T-helper 1 cell treated with Interleukin-12 subunit alpha and Interleukin-12 subunit beta and Interleukin-4 antibody, amounts not matched to agents 30 μg/mL and 1 μg/mL, for 36 hours (primary cell): ENCODE measurements around the gene CFC1B.
"Not testable (repeated sequence)": the region's sequence is repeated elsewhere in the genome, so short reads cannot be mapped to it uniquely, and the experiment has no call there.

Source experiments
- H3K27ac Mint-ChIP-seq: one replicate; pipeline ENCODE4 v1.8.0; 2021; ENCODE audit warnings: mild to moderate bottlenecking, mixed read lengths
- H3K27me3 Mint-ChIP-seq: one replicate; pipeline ENCODE4 v1.8.0; 2021; ENCODE audit warnings: low read depth, mixed read lengths
- H3K36me3 Mint-ChIP-seq: one replicate; pipeline ENCODE4 v1.8.0; 2021; ENCODE audit warnings: low read depth, mixed read lengths
- H3K4me1 Mint-ChIP-seq: one replicate; pipeline ENCODE4 v1.8.0; 2021; ENCODE audit warnings: low read depth, mixed read lengths
- H3K4me3 Mint-ChIP-seq: one replicate; pipeline ENCODE4 v1.8.0; 2021; ENCODE audit warnings: mild to moderate bottlenecking, moderate library complexity, mixed read lengths
- H3K9me3 Mint-ChIP-seq: one replicate; pipeline ENCODE4 v1.8.0; 2021; ENCODE audit warnings: mixed read lengths

The CFC1B gene

DNA sequence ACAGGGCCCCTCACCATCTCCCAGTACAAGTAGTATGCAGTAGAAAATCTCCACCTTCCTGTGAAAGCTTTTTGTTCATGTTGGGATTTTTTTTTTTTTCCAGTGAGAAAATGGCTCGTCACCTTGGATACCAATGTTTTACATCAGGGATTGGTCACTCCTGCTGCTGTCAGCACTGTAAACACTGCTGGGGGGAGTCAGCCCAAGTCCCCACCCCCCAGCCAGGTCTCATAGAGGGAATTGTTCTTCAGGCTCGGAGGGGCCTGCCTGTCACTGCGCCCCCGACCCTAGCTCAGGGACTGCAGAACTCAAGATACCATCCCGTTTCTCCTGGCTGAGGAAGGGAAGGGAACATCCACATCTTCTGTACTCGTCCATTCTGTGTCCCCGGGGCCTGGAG is at the start of gene CFC1B:
CFC1B (plus strand) TSS at position 231 of the 400 bp plus-strand sequence. CDS start 263 bp downstream, outside the sequence.
- not testable (repeated sequence) for H3K4me1 Mint-ChIP-seq, H3K27ac Mint-ChIP-seq, H3K36me3 Mint-ChIP-seq, H3K9me3 Mint-ChIP-seq, H3K4me3 Mint-ChIP-seq, H3K27me3 Mint-ChIP-seq

- H3K27ac Mint-ChIP-seq, H3K27me3 Mint-ChIP-seq, H3K9me3 Mint-ChIP-seq, H3K4me3 Mint-ChIP-seq, H3K36me3 Mint-ChIP-seq, H3K4me1 Mint-ChIP-seq: not testable (repeated sequence)
Measured at GRCh38 chr2:130491073-130491472, 29.9 kb upstream of the CFC1B start.

GRCh38 chr2:130509228-130509627 is 11.8 kb upstream of the CFC1B start, which contains the start of gene POTEI:
TSS of gene POTEI (minus strand) at chr2:130509328. CDS start at chr2:130509235, 93 bp downstream.
- not testable (repeated sequence) for H3K9me3 Mint-ChIP-seq

GRCh38 chr2:130510807-130511746 is 9.9 kb upstream of the CFC1B start:
- H3K9me3 Mint-ChIP-seq, H3K36me3 Mint-ChIP-seq, H3K4me3 Mint-ChIP-seq, H3K27ac Mint-ChIP-seq, H3K4me1 Mint-ChIP-seq, H3K27me3 Mint-ChIP-seq: not testable (repeated sequence)

More at GRCh38 chr2:130509228-130509627, 11.8 kb upstream of the CFC1B start, which contains the start of gene POTEI:
- not testable (repeated sequence) for H3K4me1 Mint-ChIP-seq, H3K4me3 Mint-ChIP-seq, H3K36me3 Mint-ChIP-seq, H3K27me3 Mint-ChIP-seq, H3K27ac Mint-ChIP-seq

GRCh38 chr2:130511747-130512451 is 9.1 kb upstream of the CFC1B start:
- H3K4me1 Mint-ChIP-seq, H3K4me3 Mint-ChIP-seq, H3K27me3 Mint-ChIP-seq, H3K27ac Mint-ChIP-seq, H3K9me3 Mint-ChIP-seq, H3K36me3 Mint-ChIP-seq: not testable (repeated sequence)

GRCh38 chr2:130518516-130519106 is 2.4 kb upstream of the CFC1B start:
- H3K4me1 Mint-ChIP-seq, H3K27ac Mint-ChIP-seq, H3K27me3 Mint-ChIP-seq, H3K36me3 Mint-ChIP-seq, H3K4me3 Mint-ChIP-seq, H3K9me3 Mint-ChIP-seq: not testable (repeated sequence)

DNA sequence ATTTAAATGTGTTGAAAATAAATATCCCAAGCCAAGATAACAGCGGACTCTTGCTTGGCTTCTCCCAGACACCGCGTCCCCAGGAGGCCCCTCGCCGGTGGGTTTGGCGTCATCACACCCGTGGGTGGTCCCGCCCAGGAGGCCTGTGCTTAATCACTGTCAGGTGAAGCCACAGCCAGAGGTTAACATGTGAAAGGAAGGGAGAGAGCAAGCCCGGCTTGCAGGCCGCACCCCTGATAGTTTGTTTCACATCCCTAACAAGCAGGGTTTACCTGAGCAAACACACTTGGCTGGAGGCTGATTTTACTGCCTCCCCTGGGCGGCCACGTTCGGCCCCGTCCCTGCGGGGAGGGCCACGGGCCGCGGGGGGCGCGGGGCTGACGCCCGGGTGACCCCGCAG is 1.4 kb downstream of the CFC1B start:
- H3K4me3 Mint-ChIP-seq, H3K4me1 Mint-ChIP-seq, H3K36me3 Mint-ChIP-seq, H3K9me3 Mint-ChIP-seq, H3K27ac Mint-ChIP-seq, H3K27me3 Mint-ChIP-seq: not testable (repeated sequence)

- not testable (repeated sequence) for H3K27ac Mint-ChIP-seq, H3K9me3 Mint-ChIP-seq, H3K27me3 Mint-ChIP-seq, H3K4me1 Mint-ChIP-seq, H3K36me3 Mint-ChIP-seq, H3K4me3 Mint-ChIP-seq
Measured at GRCh38 chr2:130527365-130527967, 6.4 kb downstream of the CFC1B start.

DNA sequence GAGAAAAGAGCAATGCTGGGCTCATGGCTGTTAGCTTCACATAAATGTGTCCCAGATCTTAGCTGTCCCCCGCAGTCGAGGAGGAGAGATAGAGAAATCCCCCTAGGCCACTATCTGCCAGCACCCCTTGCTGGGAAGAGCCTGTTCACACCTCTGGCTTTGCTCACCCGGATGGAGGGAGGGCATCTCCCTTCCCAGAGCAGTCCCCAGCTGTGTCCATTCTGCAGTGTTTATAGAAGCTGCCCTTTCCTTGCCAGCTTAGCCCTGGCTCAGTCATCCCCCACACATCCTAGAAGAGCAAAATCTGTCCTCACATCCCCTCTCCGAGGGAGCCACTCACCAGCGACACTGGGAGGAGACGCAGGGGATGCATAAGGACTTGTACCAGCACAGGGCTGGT is 8.5 kb downstream of the CFC1B start:
- H3K4me1 Mint-ChIP-seq, H3K9me3 Mint-ChIP-seq, H3K36me3 Mint-ChIP-seq, H3K27me3 Mint-ChIP-seq, H3K27ac Mint-ChIP-seq, H3K4me3 Mint-ChIP-seq: not testable (repeated sequence)

- H3K9me3 Mint-ChIP-seq, H3K36me3 Mint-ChIP-seq, H3K4me3 Mint-ChIP-seq, H3K4me1 Mint-ChIP-seq, H3K27ac Mint-ChIP-seq, H3K27me3 Mint-ChIP-seq: not testable (repeated sequence)
Measured at GRCh38 chr2:130530212-130530611, 9.2 kb downstream of the CFC1B start.

DNA sequence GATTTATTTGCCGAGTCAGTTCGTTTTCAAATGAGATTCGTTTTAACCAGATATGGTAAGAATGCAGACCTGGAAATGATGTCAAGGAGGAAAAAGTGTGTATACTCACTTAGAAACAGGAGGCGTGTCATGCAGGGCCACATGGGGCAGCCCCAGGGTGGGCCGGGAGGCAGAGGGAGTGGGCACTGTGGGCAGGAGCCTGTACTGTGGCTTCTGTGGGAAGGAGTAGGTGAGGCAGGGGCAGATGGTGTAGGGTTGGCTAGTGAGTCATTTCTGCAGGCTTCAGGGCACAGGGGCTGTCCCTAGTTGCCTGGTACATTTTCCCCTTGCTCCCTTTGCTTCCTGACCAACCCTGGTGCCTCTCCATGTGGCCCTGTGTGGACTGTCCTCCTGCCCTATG is 10.2 kb downstream of the CFC1B start:
- not testable (repeated sequence) for H3K36me3 Mint-ChIP-seq, H3K27ac Mint-ChIP-seq, H3K27me3 Mint-ChIP-seq, H3K9me3 Mint-ChIP-seq, H3K4me3 Mint-ChIP-seq, H3K4me1 Mint-ChIP-seq

- not testable (repeated sequence) for H3K36me3 Mint-ChIP-seq, H3K9me3 Mint-ChIP-seq, H3K4me1 Mint-ChIP-seq, H3K27me3 Mint-ChIP-seq, H3K4me3 Mint-ChIP-seq, H3K27ac Mint-ChIP-seq
Measured at GRCh38 chr2:130531672-130532071, 10.7 kb downstream of the CFC1B start.

DNA sequence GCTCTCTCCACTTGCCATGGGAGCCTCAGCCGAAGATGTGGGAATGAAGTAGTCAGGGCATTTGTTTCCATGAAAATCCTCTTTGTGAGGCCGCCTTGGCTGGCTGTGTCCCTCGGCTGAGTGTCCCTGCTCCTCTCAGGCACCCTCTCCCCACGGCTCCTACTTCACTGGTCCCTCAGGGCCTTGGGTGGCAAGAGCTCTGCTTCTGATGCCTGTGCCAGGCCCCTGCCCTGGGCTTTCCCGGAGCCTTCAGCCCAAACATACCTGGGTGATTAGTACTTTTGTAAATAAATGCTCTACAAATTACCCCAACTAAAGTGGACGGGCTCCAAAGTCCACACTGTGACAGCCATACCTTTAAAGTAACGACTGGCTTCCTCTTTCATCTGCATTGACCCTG is 15.6 kb downstream of the CFC1B start:
- not testable (repeated sequence) for H3K27ac Mint-ChIP-seq, H3K4me3 Mint-ChIP-seq, H3K36me3 Mint-ChIP-seq, H3K9me3 Mint-ChIP-seq, H3K4me1 Mint-ChIP-seq, H3K27me3 Mint-ChIP-seq

- not testable (repeated sequence) for H3K36me3 Mint-ChIP-seq, H3K27ac Mint-ChIP-seq, H3K9me3 Mint-ChIP-seq, H3K27me3 Mint-ChIP-seq, H3K4me1 Mint-ChIP-seq, H3K4me3 Mint-ChIP-seq
Measured at GRCh38 chr2:130538271-130538670, 17.2 kb downstream of the CFC1B start.

DNA sequence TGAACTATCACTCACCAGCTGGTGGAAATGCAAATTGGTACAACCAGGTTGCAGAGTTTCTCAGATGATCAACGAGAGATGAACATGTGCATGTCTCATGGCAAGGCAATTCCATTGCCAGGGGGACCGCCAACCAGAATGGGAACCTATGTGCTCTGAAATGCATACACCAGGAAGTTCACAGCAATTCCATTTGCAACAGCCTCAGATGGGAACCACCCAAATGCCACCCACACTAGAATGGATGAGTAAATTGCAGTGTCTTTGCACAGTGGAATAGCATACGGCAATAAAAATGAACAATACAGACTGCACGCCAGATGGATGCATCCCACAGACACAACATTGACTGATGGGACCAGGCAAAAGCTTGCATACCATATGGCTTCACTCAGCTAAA is 21.8 kb downstream of the CFC1B start:
- not testable (repeated sequence) for H3K27ac Mint-ChIP-seq, H3K4me1 Mint-ChIP-seq, H3K4me3 Mint-ChIP-seq

More for the DNA sequence above, 21.8 kb downstream of the CFC1B start:
- H3K9me3 Mint-ChIP-seq, H3K36me3 Mint-ChIP-seq, H3K27me3 Mint-ChIP-seq: not testable (repeated sequence)
